UCSD-AML1 (cell line): ENCODE data around the gene STK26.
A peak's percentile ranks its signal among the peaks of the same experiment; 100 is the strongest.
"Not testable (repeated sequence)": the region's sequence is repeated elsewhere in the genome, so short reads cannot be mapped to it uniquely, and the experiment has no call there.

Experiments
- DNase-seq: peaks from one replicate; lab custom pipeline; 2025; ENCODE audit not compliant: unreplicated experiment; lab: John Stamatoyannopoulos, UW

The STK26 gene

GRCh38 chrX:132092439-132093065 lies 69.5 kb downstream of the STK26 start:
- peak; percentile 33 for DNase-seq

- no peak for DNase-seq
These were observed 70.2 kb downstream of the STK26 start for GRCh38 chrX:132093239-132093860.

- no peak for DNase-seq
These were observed 71.1 kb downstream of the STK26 start for GRCh38 chrX:132094164-132094563.

GRCh38 chrX:132098704-132099103 lies 75.6 kb downstream of the STK26 start:
- DNase-seq = not testable (repeated sequence)

- no peak for DNase-seq
These were observed 78.1 kb downstream of the STK26 start for GRCh38 chrX:132101206-132101605.

- DNase-seq = no peak
These were observed 78.7 kb downstream of the STK26 start for GRCh38 chrX:132101799-132102198.

- no peak for DNase-seq
These were observed 84.2 kb downstream of the STK26 start for GRCh38 chrX:132107291-132107690.

DNA sequence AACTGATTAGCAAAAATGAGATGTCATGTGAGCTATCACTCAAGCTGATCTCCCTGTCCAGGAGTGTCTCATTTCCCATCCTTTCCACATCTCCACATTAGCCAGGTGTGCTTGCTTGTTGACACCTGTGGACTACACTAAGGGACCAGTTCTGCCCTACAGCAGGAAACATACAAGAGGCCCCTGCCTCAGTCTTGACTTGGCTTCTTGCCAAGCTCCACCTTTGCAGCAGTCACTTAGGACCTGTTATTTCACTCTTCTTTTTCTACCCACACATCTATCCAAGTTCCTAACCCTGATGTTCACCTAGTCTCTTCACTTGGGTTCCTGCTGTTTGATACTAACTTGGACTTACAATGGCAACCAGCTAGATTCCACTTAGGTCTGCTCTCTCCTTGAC lies 91.5 kb downstream of the STK26 start:
- DNase-seq = no peak

DNA sequence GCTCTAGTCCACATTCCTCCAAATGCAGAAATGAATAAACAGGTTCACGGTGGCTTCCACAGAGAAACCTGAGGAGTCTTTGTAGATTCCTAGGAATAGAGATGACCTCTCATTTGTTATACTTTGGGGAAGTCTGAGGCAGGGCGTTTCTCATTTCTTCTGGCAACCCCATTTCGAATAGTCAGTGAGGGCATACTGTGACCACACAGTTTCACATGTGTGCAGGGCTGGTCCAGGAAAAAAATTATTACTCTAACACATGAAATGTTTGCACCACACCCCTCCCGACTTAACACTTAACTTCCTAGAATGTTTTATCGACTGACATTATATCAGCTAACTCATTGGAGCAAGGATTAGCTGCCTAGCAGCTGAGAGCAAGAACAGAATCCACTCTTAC lies 92.7 kb downstream of the STK26 start:
- DNase-seq = no peak

DNA sequence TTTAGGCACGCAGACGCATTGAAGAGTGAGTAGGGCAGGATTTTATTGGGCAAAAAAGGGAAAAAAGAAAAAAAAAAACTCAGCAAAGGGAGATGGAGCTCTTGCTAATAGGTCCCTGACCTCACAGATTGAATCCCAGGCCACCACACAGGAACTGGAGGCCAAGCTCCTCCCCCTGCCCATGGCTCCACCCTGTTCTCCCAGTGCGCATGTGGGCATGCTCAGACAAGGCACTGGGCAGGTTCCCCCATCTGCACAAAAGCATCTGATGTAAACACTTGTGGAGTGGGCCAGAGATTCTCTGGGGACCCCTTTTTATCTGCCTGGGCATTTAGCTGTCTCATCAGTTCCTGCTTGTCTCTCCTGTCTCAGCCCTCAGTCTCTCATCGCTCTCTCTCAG lies 95.3 kb downstream of the STK26 start:
- DNase-seq = no peak

DNA sequence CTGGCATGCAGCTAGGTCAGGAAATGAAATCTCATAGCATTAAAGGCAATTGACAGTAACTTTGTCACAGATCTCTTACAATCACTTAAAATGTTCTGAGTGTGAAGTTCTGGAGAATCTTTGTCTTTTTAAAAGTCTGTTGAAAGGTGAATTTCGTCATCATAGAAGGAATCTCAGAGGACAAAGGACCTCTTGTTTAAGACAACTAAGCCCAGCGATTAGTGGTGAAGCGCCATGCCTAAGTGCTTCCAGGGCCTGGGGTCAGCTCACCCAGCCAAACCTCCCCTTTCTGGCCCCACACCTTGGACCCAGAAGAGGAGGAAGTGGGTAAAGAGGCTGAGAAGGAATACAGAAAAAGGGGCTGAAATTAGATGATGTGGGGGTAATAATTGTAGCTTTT lies 96.2 kb downstream of the STK26 start:
- DNase-seq = no peak

- no peak for DNase-seq
These were observed 96.9 kb downstream of the STK26 start for GRCh38 chrX:132119821-132120515.

- no peak for DNase-seq
These were observed 97.8 kb downstream of the STK26 start for GRCh38 chrX:132120913-132121312.
